ENCODE data around the gene TBC1D22A.

Gene TBC1D22A

DNA sequence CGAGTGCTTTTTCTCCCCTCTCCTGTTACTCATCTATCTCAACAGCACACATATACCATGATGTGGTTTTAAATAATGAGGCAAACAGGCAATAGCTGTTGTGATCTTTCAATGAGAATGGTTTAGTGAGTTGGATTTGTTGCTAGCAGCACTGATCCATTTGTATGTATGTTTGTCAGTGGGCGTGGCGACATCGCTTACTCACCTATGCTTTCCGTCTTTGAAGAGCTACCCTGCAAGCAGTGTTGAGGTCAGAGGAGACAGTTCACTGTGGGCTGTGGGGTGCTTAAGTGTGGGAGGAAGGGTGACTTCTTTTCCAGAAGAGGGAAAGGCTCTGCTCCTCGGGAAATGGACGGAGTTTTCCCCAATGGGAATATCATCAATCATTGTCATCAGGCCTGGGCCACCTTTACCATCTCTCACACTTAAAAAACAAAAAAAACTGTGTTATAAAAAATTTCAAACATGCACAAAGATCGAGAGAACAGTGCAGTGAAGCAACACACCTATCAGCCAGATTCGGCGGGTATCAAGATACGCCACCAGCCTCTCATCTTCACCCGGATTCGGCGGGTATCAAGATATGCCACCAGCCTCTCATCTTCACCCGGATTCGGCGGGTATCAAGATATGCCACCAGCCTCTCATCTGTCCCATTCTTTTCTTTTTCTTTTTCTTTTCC is 83.8 kb downstream of the TBC1D22A start:
- no peak for TF ChIP-seq OSR1 (CRISPR knock-in tag; IDR thresholded peaks at IDR 0.05)
- TF ChIP-seq, protein P1, sequence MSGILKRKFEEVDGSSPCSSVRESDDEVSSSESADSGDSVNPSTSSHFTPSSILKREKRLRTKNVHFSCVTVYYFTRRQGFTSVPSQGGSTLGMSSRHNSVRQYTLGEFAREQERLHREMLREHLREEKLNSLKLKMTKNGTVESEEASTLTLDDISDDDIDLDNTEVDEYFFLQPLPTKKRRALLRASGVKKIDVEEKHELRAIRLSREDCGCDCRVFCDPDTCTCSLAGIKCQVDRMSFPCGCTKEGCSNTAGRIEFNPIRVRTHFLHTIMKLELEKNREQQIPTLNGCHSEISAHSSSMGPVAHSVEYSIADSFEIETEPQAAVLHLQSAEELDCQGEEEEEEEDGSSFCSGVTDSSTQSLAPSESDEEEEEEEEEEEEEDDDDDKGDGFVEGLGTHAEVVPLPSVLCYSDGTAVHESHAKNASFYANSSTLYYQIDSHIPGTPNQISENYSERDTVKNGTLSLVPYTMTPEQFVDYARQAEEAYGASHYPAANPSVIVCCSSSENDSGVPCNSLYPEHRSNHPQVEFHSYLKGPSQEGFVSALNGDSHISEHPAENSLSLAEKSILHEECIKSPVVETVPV (CRISPR knock-in tag; IDR thresholded peaks at IDR 0.05): no peak
- TF ChIP-seq ZFP3 (CRISPR knock-in tag; IDR thresholded peaks at IDR 0.05): no peak
- no peak for TF ChIP-seq CSDC2 (CRISPR knock-in tag; IDR thresholded peaks at IDR 0.05)
- TF ChIP-seq ESRRG (CRISPR knock-in tag; IDR thresholded peaks at IDR 0.05): no peak
- no peak for TF ChIP-seq BACH2 (CRISPR knock-in tag; IDR thresholded peaks at IDR 0.05; ENCODE audit: borderline replicate concordance)
- no peak for TF ChIP-seq RARB (CRISPR knock-in tag; IDR thresholded peaks at IDR 0.05)
- no peak for TF ChIP-seq ZFP30 (CRISPR knock-in tag; IDR thresholded peaks at IDR 0.05)
- TF ChIP-seq ZC3H10 (CRISPR knock-in tag; IDR thresholded peaks at IDR 0.05): no peak
- no peak for TF ChIP-seq ISL1 (CRISPR knock-in tag; IDR thresholded peaks at IDR 0.05)
- ATAC-seq: peak; percentile 27; the same call in 2 of the 3 replicates

DNA sequence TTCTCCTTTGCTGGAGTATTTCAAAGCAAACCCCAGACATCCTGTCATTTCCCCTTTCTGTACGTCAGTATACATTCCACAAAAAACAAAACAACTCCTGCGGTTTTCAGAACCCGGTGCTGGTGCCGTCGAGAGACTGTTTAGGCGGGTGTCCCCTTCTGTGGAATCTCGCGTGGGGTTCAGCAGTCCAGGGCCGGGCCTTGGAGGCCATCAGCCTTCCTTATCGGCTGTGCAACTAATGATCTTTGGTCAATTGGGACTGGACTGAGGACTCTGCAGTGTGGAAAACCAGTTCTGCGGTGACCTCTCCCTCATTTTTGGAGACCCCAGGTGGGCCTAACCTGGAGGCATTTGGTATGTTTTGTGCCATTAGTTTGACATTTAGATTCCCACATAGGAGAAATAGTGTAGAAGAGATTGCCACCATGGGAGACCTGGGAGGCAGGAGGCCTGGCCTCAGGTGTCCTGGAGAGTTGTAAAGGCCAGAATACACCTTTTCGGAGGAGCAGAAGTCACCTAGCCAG is 84.4 kb downstream of the TBC1D22A start:
- TF ChIP-seq, protein P2, sequence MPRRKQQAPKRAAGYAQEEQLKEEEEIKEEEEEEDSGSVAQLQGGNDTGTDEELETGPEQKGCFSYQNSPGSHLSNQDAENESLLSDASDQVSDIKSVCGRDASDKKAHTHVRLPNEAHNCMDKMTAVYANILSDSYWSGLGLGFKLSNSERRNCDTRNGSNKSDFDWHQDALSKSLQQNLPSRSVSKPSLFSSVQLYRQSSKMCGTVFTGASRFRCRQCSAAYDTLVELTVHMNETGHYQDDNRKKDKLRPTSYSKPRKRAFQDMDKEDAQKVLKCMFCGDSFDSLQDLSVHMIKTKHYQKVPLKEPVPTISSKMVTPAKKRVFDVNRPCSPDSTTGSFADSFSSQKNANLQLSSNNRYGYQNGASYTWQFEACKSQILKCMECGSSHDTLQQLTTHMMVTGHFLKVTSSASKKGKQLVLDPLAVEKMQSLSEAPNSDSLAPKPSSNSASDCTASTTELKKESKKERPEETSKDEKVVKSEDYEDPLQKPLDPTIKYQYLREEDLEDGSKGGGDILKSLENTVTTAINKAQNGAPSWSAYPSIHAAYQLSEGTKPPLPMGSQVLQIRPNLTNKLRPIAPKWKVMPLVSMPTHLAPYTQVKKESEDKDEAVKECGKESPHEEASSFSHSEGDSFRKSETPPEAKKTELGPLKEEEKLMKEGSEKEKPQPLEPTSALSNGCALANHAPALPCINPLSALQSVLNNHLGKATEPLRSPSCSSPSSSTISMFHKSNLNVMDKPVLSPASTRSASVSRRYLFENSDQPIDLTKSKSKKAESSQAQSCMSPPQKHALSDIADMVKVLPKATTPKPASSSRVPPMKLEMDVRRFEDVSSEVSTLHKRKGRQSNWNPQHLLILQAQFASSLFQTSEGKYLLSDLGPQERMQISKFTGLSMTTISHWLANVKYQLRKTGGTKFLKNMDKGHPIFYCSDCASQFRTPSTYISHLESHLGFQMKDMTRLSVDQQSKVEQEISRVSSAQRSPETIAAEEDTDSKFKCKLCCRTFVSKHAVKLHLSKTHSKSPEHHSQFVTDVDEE (CRISPR knock-in tag; IDR thresholded peaks at IDR 0.05): no peak
- TF ChIP-seq OSR1 (CRISPR knock-in tag; IDR thresholded peaks at IDR 0.05) (no peak), ESRRG (CRISPR knock-in tag; IDR thresholded peaks at IDR 0.05) (no peak), TOX (CRISPR knock-in tag; IDR thresholded peaks at IDR 0.05; ENCODE audit: borderline replicate concordance) (no peak), ZFP3 (CRISPR knock-in tag; IDR thresholded peaks at IDR 0.05) (no peak), ZC3H10 (CRISPR knock-in tag; IDR thresholded peaks at IDR 0.05) (no peak), ARNTL (CRISPR knock-in tag; IDR thresholded peaks at IDR 0.05; ENCODE audit: borderline replicate concordance, low read depth) (no peak), ZNF70 (CRISPR knock-in tag; IDR thresholded peaks at IDR 0.05) (no peak), GLIS3 (CRISPR knock-in tag; IDR thresholded peaks at IDR 0.05) (no peak), RARB (CRISPR knock-in tag; IDR thresholded peaks at IDR 0.05) (no peak), ZNF565 (CRISPR knock-in tag; conservative IDR thresholded peaks at IDR 0.05; ENCODE audit: low read depth) (no peak), CSDC2 (CRISPR knock-in tag; IDR thresholded peaks at IDR 0.05) (no peak), ZNF8 (CRISPR knock-in tag; IDR thresholded peaks at IDR 0.05) (no peak)
- TF ChIP-seq, protein P3, sequence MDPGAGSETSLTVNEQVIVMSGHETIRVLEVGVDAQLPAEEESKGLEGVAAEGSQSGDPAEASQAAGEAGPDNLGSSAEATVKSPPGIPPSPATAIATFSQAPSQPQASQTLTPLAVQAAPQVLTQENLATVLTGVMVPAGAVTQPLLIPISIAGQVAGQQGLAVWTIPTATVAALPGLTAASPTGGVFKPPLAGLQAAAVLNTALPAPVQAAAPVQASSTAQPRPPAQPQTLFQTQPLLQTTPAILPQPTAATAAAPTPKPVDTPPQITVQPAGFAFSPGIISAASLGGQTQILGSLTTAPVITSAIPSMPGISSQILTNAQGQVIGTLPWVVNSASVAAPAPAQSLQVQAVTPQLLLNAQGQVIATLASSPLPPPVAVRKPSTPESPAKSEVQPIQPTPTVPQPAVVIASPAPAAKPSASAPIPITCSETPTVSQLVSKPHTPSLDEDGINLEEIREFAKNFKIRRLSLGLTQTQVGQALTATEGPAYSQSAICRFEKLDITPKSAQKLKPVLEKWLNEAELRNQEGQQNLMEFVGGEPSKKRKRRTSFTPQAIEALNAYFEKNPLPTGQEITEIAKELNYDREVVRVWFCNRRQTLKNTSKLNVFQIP (CRISPR knock-in tag; IDR thresholded peaks at IDR 0.05; ENCODE audit: borderline replicate concordance, low read depth): no peak
- TF ChIP-seq, protein P1 (CRISPR knock-in tag; IDR thresholded peaks at IDR 0.05): no peak
- TF ChIP-seq, protein P4, sequence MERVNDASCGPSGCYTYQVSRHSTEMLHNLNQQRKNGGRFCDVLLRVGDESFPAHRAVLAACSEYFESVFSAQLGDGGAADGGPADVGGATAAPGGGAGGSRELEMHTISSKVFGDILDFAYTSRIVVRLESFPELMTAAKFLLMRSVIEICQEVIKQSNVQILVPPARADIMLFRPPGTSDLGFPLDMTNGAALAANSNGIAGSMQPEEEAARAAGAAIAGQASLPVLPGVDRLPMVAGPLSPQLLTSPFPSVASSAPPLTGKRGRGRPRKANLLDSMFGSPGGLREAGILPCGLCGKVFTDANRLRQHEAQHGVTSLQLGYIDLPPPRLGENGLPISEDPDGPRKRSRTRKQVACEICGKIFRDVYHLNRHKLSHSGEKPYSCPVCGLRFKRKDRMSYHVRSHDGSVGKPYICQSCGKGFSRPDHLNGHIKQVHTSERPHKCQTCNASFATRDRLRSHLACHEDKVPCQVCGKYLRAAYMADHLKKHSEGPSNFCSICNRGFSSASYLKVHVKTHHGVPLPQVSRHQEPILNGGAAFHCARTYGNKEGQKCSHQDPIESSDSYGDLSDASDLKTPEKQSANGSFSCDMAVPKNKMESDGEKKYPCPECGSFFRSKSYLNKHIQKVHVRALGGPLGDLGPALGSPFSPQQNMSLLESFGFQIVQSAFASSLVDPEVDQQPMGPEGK (CRISPR knock-in tag; IDR thresholded peaks at IDR 0.05; ENCODE audit: borderline replicate concordance): no peak
- ATAC-seq: no peak

DNA sequence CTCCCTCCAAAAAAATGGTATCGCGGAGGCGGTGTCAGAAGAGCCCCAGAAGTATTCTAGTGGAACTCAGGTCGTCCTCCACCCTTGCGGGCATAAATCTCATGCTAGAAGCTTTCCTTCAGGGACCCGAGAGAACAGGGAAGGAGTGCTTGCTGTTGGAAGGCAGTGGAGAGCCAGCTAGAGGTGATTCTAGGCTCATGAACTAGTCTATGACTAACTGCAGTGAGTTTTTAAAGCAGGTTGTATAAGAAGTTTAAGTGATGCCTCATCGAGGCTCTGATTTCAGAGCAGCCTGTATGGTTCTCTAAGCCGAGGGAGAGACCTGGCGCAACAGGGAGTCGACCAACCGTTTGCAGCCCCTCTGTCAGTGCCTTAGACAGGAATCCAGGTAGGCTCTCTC is 85.7 kb downstream of the TBC1D22A start:
- ATAC-seq: no peak; the same call in 2 of the 3 replicates
- TF ChIP-seq OSR1 (CRISPR knock-in tag; IDR thresholded peaks at IDR 0.05) (no peak), PPARA (CRISPR knock-in tag; IDR thresholded peaks at IDR 0.05; ENCODE audit: borderline replicate concordance) (no peak), ZFP30 (CRISPR knock-in tag; IDR thresholded peaks at IDR 0.05) (no peak), TCF4 (CRISPR knock-in tag; IDR thresholded peaks at IDR 0.05; ENCODE audit: borderline replicate concordance) (no peak), ESRRG (CRISPR knock-in tag; IDR thresholded peaks at IDR 0.05) (no peak)
- TF ChIP-seq, protein P4 (CRISPR knock-in tag; IDR thresholded peaks at IDR 0.05; ENCODE audit: borderline replicate concordance): no peak
- TF ChIP-seq, protein P5, sequence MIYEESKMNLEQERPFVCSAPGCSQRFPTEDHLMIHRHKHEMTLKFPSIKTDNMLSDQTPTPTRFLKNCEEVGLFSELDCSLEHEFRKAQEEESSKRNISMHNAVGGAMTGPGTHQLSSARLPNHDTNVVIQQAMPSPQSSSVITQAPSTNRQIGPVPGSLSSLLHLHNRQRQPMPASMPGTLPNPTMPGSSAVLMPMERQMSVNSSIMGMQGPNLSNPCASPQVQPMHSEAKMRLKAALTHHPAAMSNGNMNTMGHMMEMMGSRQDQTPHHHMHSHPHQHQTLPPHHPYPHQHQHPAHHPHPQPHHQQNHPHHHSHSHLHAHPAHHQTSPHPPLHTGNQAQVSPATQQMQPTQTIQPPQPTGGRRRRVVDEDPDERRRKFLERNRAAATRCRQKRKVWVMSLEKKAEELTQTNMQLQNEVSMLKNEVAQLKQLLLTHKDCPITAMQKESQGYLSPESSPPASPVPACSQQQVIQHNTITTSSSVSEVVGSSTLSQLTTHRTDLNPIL (CRISPR knock-in tag; IDR thresholded peaks at IDR 0.05; ENCODE audit: low read depth): no peak
